Measurements from ENCODE around the gene SDCBP2. TPM values are rescaled to one million over a fixed set of nuclear protein-coding genes. Genes with fewer than 3 reads are reported as not detected.

Gene SDCBP2
- total RNA-seq, 1 donor from 2014 or later = 7.0 TPM

GRCh38 chr20:1297486-1297885 is 31.5 kb downstream of the SDCBP2 start:
- no peak for DNase-seq (ENCODE audit: low read depth, low spot score)

DNA sequence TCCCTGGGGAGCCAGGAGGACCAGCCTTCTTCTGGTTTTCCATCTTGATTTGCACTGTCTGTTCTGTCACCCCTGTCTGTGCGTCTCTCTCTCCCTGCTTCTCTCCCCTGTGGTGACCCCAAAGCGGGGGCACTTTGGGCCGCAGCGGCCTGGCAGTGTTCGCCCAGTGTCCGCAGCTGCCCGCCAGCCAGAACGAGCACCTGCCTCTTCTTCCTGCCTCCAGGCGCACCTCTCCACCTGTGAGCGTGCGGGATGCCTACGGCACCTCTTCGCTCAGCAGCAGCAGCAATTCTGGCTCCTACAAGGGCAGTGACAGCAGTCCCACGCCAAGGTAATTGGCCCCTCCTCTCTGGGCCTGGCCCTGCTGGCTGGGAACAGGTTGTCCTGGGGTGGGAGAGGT is 32.0 kb downstream of the SDCBP2 start:
- no peak for DNase-seq (ENCODE audit: low read depth, low spot score)

GRCh38 chr20:1296117-1296610 is 32.8 kb downstream of the SDCBP2 start:
- DNase-seq (ENCODE audit: low read depth, low spot score) = no peak

- DNase-seq (ENCODE audit: low read depth, low spot score) = no peak
Observed at GRCh38 chr20:1295276-1295930, 33.5 kb downstream of the SDCBP2 start.

GRCh38 chr20:1294497-1294896 is 34.4 kb downstream of the SDCBP2 start:
- DNase-seq (ENCODE audit: low read depth, low spot score) = no peak

GRCh38 chr20:1293641-1294379 is 35.1 kb downstream of the SDCBP2 start:
- no peak for DNase-seq (ENCODE audit: low read depth, low spot score)

GRCh38 chr20:1292620-1293019 is 36.3 kb downstream of the SDCBP2 start:
- no peak for DNase-seq (ENCODE audit: low read depth, low spot score)

GRCh38 chr20:1291191-1291741 is 37.7 kb downstream of the SDCBP2 start:
- no peak for DNase-seq (ENCODE audit: low read depth, low spot score)

- DNase-seq (ENCODE audit: low read depth, low spot score) = no peak
Observed at GRCh38 chr20:1287787-1288569, 41.0 kb downstream of the SDCBP2 start.

- DNase-seq (ENCODE audit: low read depth, low spot score) = no peak
Observed at GRCh38 chr20:1287306-1287705, 41.6 kb downstream of the SDCBP2 start.

DNA sequence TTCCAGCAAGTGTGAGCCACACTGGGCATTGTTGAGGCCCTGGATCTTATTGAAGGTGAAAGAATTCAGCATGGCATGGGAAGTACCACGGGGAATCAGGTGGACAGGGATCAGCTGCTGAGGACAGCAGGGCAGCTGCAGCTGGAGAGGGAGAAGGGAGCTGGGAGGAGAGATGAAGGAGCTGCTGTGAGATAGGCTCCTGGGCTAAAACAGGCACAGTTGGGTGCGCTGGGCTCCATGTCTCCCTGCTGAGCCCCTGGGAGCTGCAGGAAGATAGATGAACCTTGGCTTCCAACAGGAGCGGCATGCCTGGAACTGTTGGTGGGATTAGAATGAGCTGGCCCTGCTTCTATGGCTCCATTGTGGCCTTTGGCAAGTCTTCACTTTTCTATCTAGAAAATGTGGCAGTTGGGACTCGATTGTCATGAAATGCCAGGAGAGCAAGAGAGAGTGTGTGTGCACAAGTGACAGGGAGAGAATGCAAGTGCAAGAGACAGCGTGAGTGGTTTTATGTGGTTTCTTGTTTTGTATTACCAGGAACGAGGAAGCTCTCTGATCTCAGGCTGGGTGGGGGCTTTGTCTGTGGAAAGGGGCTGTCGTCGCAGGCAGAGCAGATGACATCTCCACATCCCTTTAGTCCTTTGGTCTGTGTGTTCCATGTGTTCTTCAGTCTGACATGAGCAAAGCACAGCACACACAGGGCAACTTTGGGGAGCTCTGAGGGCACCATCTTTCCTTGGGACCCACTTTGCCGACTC is 42.5 kb downstream of the SDCBP2 start:
- no peak for DNase-seq (ENCODE audit: low read depth, low spot score)

- DNase-seq (ENCODE audit: low read depth, low spot score) = no peak
Observed at GRCh38 chr20:1283522-1284510, 45.1 kb downstream of the SDCBP2 start.

DNA sequence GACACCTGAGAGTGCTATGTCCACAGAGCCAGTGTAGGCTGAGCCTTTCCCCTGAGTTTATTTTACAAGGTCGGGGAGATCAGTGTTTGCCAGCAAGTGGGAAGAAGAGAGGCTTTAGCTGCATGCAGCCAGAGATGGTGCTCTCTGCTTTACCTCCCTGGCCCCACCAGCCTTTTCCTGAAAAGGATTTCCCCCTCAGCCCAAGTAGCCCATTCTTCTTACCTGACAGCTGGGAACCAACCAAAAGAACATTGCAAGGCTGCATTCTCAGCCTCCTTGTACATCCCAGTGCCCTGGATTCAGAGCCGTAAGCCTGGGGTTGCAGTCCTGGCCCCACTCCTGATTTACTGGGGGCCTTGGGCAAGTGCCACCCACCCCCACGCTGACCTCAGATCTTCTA is 46.0 kb downstream of the SDCBP2 start:
- no peak for DNase-seq (ENCODE audit: low read depth, low spot score)

DNA sequence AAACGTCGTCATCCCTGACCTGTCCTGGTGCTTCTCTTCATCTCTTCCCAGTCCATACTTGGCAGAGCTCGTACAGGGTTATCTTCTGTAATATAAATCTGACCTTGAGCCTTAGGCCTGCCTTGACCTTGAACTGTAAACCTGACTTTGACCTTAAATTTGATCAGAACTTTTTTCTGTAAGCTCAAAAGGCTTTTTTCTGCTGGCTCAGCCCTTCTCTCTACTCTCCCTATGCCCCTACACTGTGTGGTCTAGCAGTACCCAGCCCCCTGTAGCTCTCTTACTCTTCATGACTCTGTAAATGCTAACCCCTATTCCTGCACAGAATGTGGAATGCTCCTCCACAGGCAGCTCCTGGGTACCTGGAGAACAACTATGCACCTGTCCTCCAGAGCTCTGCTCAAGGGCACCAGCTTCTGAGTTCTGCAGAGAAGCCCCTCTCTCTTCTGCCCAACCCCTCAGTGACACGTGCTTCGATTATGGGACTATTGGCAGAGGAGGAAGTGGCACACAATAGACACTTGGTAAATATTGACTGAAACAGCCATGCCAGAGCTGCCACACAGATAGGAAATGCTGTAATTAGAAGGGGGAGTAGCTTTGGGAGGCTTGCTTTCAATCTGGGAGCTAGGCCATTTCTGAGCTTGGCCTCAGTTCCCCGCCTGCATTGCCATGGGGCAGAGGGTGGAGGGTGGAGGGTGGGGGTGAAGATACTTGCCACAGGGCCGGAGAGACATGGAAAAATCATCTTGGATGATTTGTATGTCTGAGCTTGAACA is 47.5 kb downstream of the SDCBP2 start:
- no peak for DNase-seq (ENCODE audit: low read depth, low spot score)

GRCh38 chr20:1280195-1281102 is 48.5 kb downstream of the SDCBP2 start:
- DNase-seq (ENCODE audit: low read depth, low spot score) = no peak

GRCh38 chr20:1278993-1279392 is 49.9 kb downstream of the SDCBP2 start:
- DNase-seq (ENCODE audit: low read depth, low spot score) = no peak

- DNase-seq (ENCODE audit: low read depth, low spot score) = no peak
Observed at GRCh38 chr20:1277529-1278322, 51.2 kb downstream of the SDCBP2 start.

Data from pulmonary artery endothelial cell (primary cell).